Smooth muscle cell of the brain vasculature (primary cell): ENCODE measurements around the gene NREP.

ENCODE experiments used
- DNase-seq: peaks from one replicate; pipeline ENCODE4 v3.0.0-alpha.2; 2012; ENCODE audit warnings: low read depth, low spot score

NREP gene

DNA sequence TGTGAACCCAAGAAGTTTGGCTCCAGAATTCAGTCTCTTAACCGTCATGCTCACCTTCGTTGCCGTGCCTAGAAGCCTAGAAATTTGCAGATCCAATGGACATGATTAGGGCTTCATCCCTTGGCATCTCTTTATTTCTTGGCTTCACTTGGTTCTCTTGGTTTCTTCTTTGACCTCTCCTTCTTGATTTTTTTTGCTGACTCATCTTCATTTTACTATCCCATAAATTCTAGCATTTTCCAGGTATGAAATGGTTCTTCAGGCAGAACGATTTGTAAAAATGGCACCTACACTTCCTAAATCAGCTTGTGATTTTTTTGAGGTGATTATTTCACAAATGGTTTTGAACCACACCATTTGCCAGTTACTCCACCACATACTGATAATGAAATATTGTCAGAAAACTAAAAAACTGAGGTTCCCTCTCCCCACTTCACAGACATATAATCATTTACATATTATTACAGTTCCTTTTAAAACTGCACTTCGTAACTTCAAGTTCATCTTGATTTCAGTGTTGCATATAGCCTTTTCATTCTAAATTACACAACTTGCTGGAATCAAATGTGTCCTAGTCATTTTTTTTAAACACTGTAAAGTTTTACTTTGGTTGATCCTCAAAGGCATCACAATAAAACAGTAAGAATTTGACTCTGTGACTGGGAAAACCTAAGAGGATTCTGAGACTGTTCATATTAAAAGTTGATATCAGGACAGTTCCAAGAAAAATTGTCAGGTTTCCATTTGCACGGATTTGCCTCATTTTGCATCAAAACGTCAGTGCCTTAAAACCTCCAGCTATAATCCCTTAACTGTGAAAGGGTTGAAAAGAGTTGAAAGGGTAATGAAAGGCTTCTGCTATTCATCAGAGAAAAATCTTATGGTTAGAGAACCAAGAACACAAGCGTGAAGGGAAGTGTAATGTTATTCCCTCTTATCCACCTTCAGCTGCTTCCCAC lies 8.9 kb upstream of the NREP start:
- DNase-seq, result no peak

DNA sequence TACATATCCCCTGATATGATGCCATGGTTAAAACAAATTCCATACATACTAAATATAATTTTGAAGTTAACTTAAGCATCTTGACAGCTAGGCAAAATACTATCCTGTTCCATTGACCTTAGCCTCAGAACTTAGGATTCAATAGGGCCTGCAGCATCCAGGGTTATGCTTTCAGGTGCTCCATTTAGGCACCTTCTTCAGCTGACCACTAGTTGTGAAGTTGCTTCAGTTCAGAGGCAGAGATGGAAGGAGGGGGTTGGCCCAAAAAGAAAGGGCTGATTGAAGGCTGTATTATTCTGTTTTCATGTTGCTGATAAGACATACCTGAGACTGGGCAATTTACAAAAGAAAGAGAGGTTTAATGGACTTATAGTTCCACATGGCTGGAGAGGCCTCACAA lies 7.0 kb upstream of the NREP start:
- DNase-seq, result no peak

- peak; percentile 77 for DNase-seq
Measured at GRCh38 chr5:111762895-111763294, 5.9 kb upstream of the NREP start.

- DNase-seq, result no peak
Measured at GRCh38 chr5:111758284-111758628, 1.3 kb upstream of the NREP start.

DNA sequence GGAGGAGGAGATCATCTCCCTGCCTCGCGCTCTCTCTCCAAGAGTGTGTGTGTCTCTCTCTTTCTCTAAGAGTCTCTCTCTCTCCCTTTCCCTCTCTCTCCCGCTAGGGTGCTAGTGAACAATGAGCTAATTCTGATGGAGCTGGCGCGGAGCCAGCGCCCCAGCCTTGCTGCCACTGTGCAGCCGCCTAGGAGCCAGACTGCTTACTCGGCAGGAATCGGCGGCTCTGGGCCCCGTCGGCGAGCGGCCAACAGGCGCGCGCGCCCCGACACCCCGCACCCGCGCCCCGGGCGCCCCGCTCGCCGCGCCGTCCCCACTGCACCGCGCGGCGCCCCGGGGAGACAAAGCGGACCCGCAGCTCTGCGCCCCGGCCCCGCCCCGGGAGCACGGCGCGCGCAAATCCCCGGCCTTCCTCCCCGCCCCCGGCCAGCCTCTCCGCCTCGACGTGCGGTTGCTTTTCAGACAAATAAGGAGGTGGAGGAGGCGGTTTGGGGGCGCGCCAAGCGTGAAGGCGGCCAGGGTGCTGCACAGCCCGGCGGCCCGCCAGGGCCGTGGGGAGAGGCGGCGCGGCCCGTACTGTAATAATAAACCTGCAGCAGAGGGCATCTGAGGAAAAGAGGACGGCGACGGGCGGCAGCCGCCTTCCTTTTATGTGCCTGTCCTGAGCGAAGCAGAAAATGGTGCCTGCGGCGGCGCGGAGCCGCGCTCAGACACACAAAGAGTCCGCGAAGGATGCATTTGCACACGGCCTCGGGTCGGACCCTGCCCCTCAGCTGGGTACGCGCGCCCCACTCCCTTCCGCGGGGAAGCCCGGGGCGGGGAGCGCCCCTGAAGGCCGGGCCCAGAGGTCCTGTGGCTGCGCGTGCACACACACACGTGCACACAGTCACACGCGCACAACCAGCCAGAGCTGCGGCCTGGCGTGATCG lies 625 bp upstream of the NREP start:
- DNase-seq, result peak; percentile 88

DNA sequence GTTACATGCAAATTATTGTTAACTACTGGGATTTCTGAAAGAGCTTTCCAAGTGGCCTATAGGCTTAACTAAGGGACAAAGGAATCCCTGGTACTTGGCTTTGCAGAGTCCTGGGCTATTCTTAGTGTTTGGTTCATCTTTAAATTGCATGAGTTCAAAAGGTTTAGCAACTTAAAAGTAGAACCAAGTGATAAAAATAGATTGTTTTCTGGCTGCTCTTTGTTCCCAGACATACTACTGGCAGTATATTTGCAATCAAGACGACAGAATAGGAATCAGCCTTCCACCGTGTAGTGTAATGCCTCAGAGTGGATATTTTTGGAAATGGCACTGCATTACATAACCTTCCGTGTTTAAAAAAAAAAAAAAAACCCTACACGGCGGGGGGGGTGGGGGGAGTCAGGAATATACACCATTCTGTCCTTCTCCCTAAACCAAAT lies 1.0 kb downstream of the NREP start:
- DNase-seq, result no peak

- no peak for DNase-seq
Measured at GRCh38 chr5:111755345-111755941, 1.6 kb downstream of the NREP start.

DNA sequence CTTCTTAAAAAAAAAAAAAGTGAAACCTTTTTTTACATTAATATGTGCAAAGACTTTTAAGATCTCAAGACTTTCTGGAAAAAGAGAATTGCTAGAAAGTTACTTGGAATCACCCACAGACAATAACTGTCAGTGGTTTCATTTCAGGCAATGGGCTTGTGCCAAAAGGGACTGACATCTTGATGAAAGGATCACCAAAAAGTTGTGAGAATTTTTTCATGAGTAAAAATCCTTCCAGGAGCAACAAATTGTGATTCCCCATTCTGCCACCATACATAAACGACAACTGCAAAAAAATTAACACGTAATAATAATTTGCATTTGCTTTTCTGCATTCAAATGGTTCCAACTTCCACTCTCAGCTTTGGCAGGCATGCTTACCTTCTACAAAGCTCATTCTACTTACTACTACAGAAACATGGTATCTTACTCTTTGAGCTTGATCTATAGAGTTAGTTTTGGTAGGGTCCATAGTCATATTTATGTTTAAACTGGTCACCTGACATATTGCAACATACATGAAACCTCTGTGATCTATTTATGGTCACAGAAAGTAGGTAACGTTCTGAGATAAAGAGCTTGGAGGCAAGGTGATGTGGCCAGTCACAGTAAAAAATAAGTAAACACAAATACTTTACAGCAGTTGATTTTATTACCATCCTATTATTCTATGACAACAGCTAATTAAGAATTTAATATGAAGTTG lies 3.0 kb downstream of the NREP start:
- no peak for DNase-seq

DNA sequence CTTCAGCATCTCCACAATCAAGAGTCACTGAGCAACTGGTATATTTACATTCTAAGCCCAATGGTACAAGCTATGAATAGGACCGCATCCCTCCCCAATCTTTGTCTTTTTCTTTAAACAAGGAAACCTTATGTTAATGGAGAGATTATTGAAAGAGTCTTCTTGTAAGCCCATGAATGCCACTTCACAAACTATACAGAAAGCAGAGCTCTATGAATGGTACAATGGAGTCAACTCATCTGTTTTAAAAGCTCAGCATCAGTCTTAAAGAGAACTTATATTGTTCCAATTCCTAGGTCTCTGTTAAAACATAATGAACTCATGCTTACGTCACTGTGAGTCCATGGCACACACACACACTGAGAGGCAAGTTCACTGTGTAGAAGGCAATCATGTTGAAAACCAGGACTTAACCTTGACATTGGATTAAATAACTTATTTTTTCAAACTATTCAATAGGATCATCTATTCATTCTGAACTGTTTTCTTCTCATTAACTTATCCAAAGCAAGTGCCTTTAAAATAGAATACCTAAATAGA lies 4.5 kb downstream of the NREP start:
- DNase-seq, result no peak

- DNase-seq, result no peak
Measured at GRCh38 chr5:111749303-111750026, 7.5 kb downstream of the NREP start.

DNA sequence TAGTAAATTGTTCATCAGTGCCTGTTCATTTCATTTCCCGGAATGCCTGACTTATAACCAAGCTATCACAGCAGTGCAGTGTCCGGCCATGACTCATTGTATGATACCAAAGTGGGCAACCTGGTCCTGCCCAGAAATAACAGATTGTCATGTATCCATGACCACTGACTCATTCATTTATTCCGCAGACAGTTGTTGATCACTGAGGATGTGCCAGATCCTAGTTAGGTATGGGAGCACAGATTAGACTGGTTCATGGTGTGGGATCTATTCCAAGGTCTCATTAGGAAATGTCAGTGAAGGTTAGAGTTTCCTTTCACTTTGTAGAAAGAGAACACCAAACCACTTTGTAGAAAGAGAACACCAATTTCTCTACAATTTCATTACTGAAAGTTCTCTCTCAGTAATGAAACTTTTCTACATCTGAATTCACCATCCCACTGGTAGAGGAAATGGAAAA lies 8.7 kb downstream of the NREP start:
- peak; percentile 51 for DNase-seq

- no peak for DNase-seq
Measured at GRCh38 chr5:111747337-111747736, 9.7 kb downstream of the NREP start.

DNA sequence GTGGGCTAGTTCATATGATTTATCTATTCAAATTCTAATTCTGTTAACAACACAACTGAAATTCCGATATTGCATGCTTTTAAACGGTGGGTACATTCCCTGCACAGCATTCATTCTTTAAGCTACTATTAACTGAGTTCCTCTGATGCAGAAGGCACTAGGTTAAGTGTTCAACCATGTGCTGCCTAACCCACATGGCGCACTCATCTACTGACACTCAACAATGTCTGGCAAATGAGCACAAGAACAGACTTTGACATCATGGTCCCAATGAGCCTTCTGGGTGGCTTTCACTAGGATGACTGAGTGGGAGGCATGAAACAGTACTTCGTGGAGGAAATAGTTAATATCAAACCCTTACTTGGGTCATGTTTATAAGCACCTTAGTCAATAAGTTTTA lies 10.2 kb downstream of the NREP start:
- no peak for DNase-seq

GRCh38 chr5:111745075-111745739 lies 11.8 kb downstream of the NREP start:
- no peak for DNase-seq

GRCh38 chr5:111744455-111744854 lies 12.5 kb downstream of the NREP start:
- DNase-seq, result no peak

GRCh38 chr5:111743988-111744387 lies 13.0 kb downstream of the NREP start:
- DNase-seq, result no peak

GRCh38 chr5:111743512-111743911 lies 13.5 kb downstream of the NREP start:
- DNase-seq, result no peak

DNA sequence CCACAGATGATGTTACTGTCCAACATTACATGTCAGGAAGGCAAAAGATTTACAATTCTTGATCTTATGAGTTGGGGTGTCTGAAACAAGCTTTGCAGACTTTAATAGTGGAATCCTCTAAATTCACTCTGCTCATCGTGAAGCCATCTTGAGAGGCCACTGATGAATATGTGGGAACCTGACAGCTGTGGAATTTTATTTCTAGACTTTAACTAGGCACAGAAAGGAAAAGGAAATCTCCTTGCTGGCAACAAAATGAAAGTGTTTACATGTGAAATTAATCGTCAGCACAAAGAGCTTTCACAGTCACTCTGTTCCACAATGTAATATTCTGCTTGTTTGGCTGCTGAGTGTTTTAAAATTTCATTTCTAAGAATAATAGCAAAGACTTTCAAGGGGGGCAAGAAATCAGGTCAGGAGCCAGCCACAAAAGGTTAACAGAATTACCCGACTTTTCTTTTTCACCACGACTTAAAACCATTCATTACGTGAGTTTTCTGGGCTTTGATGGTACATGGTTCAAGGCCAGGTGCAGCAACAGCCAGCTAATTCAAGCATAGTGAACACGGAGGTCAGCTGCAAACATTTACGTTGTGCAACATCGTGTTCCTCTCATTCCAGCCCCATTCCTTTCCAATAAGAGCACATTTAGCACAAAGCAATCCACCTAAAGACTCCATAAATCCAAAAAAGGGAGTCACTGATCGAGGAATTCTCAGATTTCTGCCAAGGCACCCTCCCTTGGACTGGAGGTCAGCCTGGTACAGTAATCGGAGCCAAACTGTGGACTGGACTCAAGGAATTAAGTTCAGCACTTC lies 14.6 kb downstream of the NREP start:
- no peak for DNase-seq

DNA sequence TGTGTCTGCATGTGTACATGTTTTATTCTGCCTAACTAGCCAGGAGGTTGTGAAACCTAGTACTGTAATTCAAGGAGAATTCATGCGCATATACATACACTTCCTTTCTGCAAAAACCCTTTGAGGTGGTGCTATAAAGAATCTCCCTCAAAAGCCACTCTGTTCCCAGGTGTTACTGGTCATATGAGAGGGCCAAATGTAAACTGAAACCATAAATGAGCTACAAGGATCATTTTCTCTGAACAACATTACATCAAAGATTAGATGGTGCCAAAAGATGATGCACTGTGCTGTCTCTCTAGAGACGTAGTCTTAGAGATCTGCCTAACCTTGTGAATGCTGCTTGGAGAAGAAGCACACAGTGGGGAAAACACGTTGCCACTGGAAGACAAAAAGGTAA lies 15.7 kb downstream of the NREP start:
- no peak for DNase-seq
